ENCODE data around the gene IQSEC3. TPM values are rescaled to one million over a fixed set of nuclear protein-coding genes. Genes with fewer than 3 reads are reported as not detected.

The IQSEC3 gene
- total and polyA plus RNA-seq, 4 donors = 0.29 to 7.5 (median 1.5) TPM

GRCh38 chr12:96543-96942 lies 30.0 kb downstream of the IQSEC3 start:
- H3K27ac ChIP-seq (ENCODE audit: low read depth in 1 of 2, low read length in 1 of 2) = no peak overlapping the region
- H3K9ac ChIP-seq (ENCODE audit: insufficient read depth in 1 of 2, low read length in 2 of 2) = no peak overlapping the region
- H3K27me3 ChIP-seq (ENCODE audit: control insufficient read depth in 3 of 3, insufficient read depth in 3 of 3, low read length in 2 of 3) = peaks cover 0 to 9% (median 5%) of the 10 kb centered on the region in 3 donors
- H3K36me3 ChIP-seq (ENCODE audit: control insufficient read depth in 4 of 4, insufficient read depth in 4 of 4, low read length in 4 of 4) = no peaks in the 10 kb centered on the region
- 71 to 91% methylated on average over 1 of the region's 1 CpG for WGBS, 2 donors
- peaks cover 0 to 6% (median 0%) of the 10 kb centered on the region in 4 donors for H3K9me3 ChIP-seq (ENCODE audit: control insufficient read depth in 4 of 4, insufficient read depth in 3 of 4, low read length in 3 of 4)
- no peak for DNase-seq
- ATAC-seq (ENCODE audit: insufficient read depth, low FRiP score) = no peak
- peaks cover 0 to 5% (median 0%) of the 10 kb centered on the region in 5 donors for H3K4me1 ChIP-seq (ENCODE audit: control insufficient read depth in 5 of 5, insufficient read depth in 5 of 5, low read length in 5 of 5)
- TF ChIP-seq CTCF (IDR thresholded peaks at IDR 0.05; ENCODE audit: control extremely low read depth, extremely low read depth) = no peak
- H3K4me3 ChIP-seq = no peak overlapping the region

GRCh38 chr12:98924-99352 lies 32.4 kb downstream of the IQSEC3 start:
- no peak overlapping the region for H3K4me3 ChIP-seq
- no peak overlapping the region for H3K27ac ChIP-seq (ENCODE audit: low read depth in 1 of 2, low read length in 1 of 2)
- no peak overlapping the region for H3K9ac ChIP-seq (ENCODE audit: insufficient read depth in 1 of 2, low read length in 2 of 2)
- peaks cover 1 to 9% (median 5%) of the 10 kb centered on the region in 3 donors for H3K27me3 ChIP-seq (ENCODE audit: control insufficient read depth in 3 of 3, insufficient read depth in 3 of 3, low read length in 2 of 3)
- H3K9me3 ChIP-seq (ENCODE audit: control insufficient read depth in 4 of 4, insufficient read depth in 3 of 4, low read length in 3 of 4) = peaks cover 0 to 5% (median 0%) of the 10 kb centered on the region in 4 donors
- 37 to 53% methylated on average over 12 of the region's 12 CpGs for WGBS, 2 donors
- DNase-seq = no peak
- ATAC-seq (ENCODE audit: insufficient read depth, low FRiP score) = no peak
- no peaks in the 10 kb centered on the region for H3K36me3 ChIP-seq (ENCODE audit: control insufficient read depth in 4 of 4, insufficient read depth in 4 of 4, low read length in 4 of 4)
- H3K4me1 ChIP-seq (ENCODE audit: control insufficient read depth in 5 of 5, insufficient read depth in 5 of 5, low read length in 5 of 5) = peaks cover 0 to 5% (median 0%) of the 10 kb centered on the region in 5 donors
- no peak for TF ChIP-seq CTCF (IDR thresholded peaks at IDR 0.05; ENCODE audit: control extremely low read depth, extremely low read depth)

- no peaks in the 10 kb centered on the region for H3K36me3 ChIP-seq (ENCODE audit: control insufficient read depth in 4 of 4, insufficient read depth in 4 of 4, low read length in 4 of 4)
- TF ChIP-seq CTCF (IDR thresholded peaks at IDR 0.05; ENCODE audit: control extremely low read depth, extremely low read depth) = no peak
- peaks cover 0 to 5% (median 0%) of the 10 kb centered on the region in 4 donors for H3K9me3 ChIP-seq (ENCODE audit: control insufficient read depth in 4 of 4, insufficient read depth in 3 of 4, low read length in 3 of 4)
- H3K9ac ChIP-seq (ENCODE audit: insufficient read depth in 1 of 2, low read length in 2 of 2) = no peak overlapping the region
- H3K4me1 ChIP-seq (ENCODE audit: control insufficient read depth in 5 of 5, insufficient read depth in 5 of 5, low read length in 5 of 5) = peaks cover 0 to 5% (median 0%) of the 10 kb centered on the region in 5 donors
- WGBS, 2 donors = 46 to 63% methylated on average over 13 of the region's 13 CpGs
- no peak for ATAC-seq (ENCODE audit: insufficient read depth, low FRiP score)
- peak in 2 of 3 donors; percentile 22 to 40 for DNase-seq
- H3K27me3 ChIP-seq (ENCODE audit: control insufficient read depth in 3 of 3, insufficient read depth in 3 of 3, low read length in 2 of 3) = peaks cover 3 to 9% (median 5%) of the 10 kb centered on the region in 3 donors
- H3K4me3 ChIP-seq = no peak overlapping the region
- H3K27ac ChIP-seq (ENCODE audit: low read depth in 1 of 2, low read length in 1 of 2) = no peak overlapping the region
Measured at GRCh38 chr12:99605-100004, 33.0 kb downstream of the IQSEC3 start.
